CD4-positive, alpha-beta T cell (primary cell): ENCODE data around the gene PUS7. TPM values are rescaled to one million over a fixed set of nuclear protein-coding genes. Genes with fewer than 3 reads are reported as not detected.

ENCODE experiments used
- ATAC-seq: fragments of 200-7000 bp; cut with Tn5 transposase; one replicate; pipeline ENCODE4 v1.10.0; 2022; ENCODE audit warnings: mild to moderate bottlenecking; ENCODE audit not compliant: poor library complexity
- CTCF ChIA-PET: fragments of 350-600 bp; sonication (Branson Sonifier 250); formaldehyde crosslinking; loops from one replicate; lab custom pipeline; 2021; ENCODE audit warnings: antibody characterized with exemption, inconsistent platforms; lab: Charles Lee
- POLR2A ChIA-PET: fragments of 350-600 bp; sonication (Branson Sonifier 250); formaldehyde crosslinking; loops from one replicate; lab custom pipeline; 2021; ENCODE audit warnings: antibody characterized with exemption, inconsistent platforms; lab: Charles Lee
- DNase-seq, 14 experiments: peaks; one replicate each; pipeline ENCODE4 v3.0.0-alpha.2; 2013 to 2020; ENCODE audit warnings: mixed read lengths in 2 of 14
- H3K27ac ChIP-seq, 2 donors: one replicate each; pipeline versions ENCODE4 v1.5.1 to v1.7.0; 2013; ENCODE audit warnings: low read length in 2 of 2, low read depth in 1 of 2, mild to moderate bottlenecking in 1 of 2
- H3K27me3 ChIP-seq, 2 experiments: 1 replicate in 1 of 2; 2 replicates in 1 of 2; pipeline versions ENCODE4 v1.6.1 to v1.7.0; 2013; ENCODE audit warnings: low read length in 2 of 2, control low read depth in 1 of 2, mild to moderate bottlenecking in 1 of 2, moderate library complexity in 1 of 2; ENCODE audit not compliant: insufficient read depth in 2 of 2, control insufficient read depth in 1 of 2
- H3K36me3 ChIP-seq: one replicate; pipeline ENCODE4 v1.6.1; 2013; ENCODE audit warnings: low read length, control low read depth; ENCODE audit not compliant: insufficient read depth
- H3K4me1 ChIP-seq: one replicate; pipeline ENCODE4 v1.6.1; 2013; ENCODE audit warnings: low read length, control low read depth; ENCODE audit not compliant: insufficient read depth
- H3K4me3 ChIP-seq: one replicate; pipeline ENCODE4 v1.5.1; 2013; ENCODE audit warnings: mild to moderate bottlenecking, low read length, moderate library complexity
- H3K9me3 ChIP-seq, 2 experiments: 1 replicate in 1 of 2; 2 replicates in 1 of 2; pipeline versions ENCODE4 v1.6.1 to v1.7.0; 2013; ENCODE audit warnings: low read length in 2 of 2, mild to moderate bottlenecking in 2 of 2, control low read depth in 1 of 2, moderate library complexity in 1 of 2; ENCODE audit not compliant: control insufficient read depth in 1 of 2, insufficient read depth in 1 of 2
- H3K27ac Mint-ChIP-seq: one replicate; pipeline ENCODE4 v1.8.0; 2020; ENCODE audit warnings: mixed read lengths
- H3K27me3 Mint-ChIP-seq: one replicate; pipeline ENCODE4 v1.8.0; 2021; ENCODE audit warnings: mixed read lengths
- H3K36me3 Mint-ChIP-seq: one replicate; pipeline ENCODE4 v1.8.0; 2021; ENCODE audit warnings: low read depth, mixed read lengths
- H3K4me1 Mint-ChIP-seq: one replicate; pipeline ENCODE4 v1.8.0; 2021; ENCODE audit warnings: low read depth, mixed read lengths
- H3K4me3 Mint-ChIP-seq: one replicate; pipeline ENCODE4 v1.8.0; 2020; ENCODE audit warnings: mild to moderate bottlenecking, mixed read lengths
- H3K9me3 Mint-ChIP-seq: one replicate; pipeline ENCODE4 v1.8.0; 2020; ENCODE audit warnings: mixed read lengths
- intact Hi-C, 2 experiments: fragments of 100-400 bp; cut with DNase I in 1 of 2; cut with micrococcal nuclease in 1 of 2; formaldehyde crosslinking; loops; one replicate each; pipeline versions ENCODE4 v1.15.1 to v1.9.0; 2023 to 2025; cut with DNase I, micrococcal nuclease
- total RNA-seq, 174 experiments: library from RNA in 2 of 174; stranded (reverse) in 2 of 174; gene quantifications; one replicate each; pipeline ENCODE4 v1.2.3 and lab custom pipeline; 2021 to 2026
- TF ChIP-seq, protein P1 (sequence below): fragments of 200-600 bp; IDR thresholded peaks from one replicate; pipeline ENCODE4 v1.8.0; 2022; ENCODE audit warnings: antibody characterized with exemption, mild to moderate bottlenecking

The PUS7 gene
- total RNA-seq, 2 experiments from 2014 or later, result 2.7 TPM

GRCh38 chr7:105565190-105565589 lies 43.1 kb upstream of the PUS7 start:
- H3K4me1 Mint-ChIP-seq, result no peaks in the 10 kb centered on the region
- intact Hi-C loops, result no loop called here
- ATAC-seq (no peak), DNase-seq (no peak)
- H3K36me3 Mint-ChIP-seq, result peaks cover 75% of the 10 kb centered on the region
- H3K9me3 Mint-ChIP-seq, result no peaks in the 10 kb centered on the region
- no peak overlapping the region for H3K27ac Mint-ChIP-seq
- TF ChIP-seq, protein P1, sequence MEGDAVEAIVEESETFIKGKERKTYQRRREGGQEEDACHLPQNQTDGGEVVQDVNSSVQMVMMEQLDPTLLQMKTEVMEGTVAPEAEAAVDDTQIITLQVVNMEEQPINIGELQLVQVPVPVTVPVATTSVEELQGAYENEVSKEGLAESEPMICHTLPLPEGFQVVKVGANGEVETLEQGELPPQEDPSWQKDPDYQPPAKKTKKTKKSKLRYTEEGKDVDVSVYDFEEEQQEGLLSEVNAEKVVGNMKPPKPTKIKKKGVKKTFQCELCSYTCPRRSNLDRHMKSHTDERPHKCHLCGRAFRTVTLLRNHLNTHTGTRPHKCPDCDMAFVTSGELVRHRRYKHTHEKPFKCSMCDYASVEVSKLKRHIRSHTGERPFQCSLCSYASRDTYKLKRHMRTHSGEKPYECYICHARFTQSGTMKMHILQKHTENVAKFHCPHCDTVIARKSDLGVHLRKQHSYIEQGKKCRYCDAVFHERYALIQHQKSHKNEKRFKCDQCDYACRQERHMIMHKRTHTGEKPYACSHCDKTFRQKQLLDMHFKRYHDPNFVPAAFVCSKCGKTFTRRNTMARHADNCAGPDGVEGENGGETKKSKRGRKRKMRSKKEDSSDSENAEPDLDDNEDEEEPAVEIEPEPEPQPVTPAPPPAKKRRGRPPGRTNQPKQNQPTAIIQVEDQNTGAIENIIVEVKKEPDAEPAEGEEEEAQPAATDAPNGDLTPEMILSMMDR, result no peak
- H3K4me3 ChIP-seq, result no peak overlapping the region
- H3K27me3 Mint-ChIP-seq, result no peaks in the 10 kb centered on the region
- no peak overlapping the region for H3K27ac ChIP-seq
- H3K4me1 ChIP-seq, result no peaks in the 10 kb centered on the region
- CTCF ChIA-PET, result no interaction called here
- POLR2A ChIA-PET, result no interaction called here
- H3K4me3 Mint-ChIP-seq, result no peak overlapping the region
- peaks cover 74% of the 10 kb centered on the region for H3K36me3 ChIP-seq
- H3K9me3 ChIP-seq, result no peaks in the 10 kb centered on the region
- H3K27me3 ChIP-seq, result no peaks in the 10 kb centered on the region

DNA sequence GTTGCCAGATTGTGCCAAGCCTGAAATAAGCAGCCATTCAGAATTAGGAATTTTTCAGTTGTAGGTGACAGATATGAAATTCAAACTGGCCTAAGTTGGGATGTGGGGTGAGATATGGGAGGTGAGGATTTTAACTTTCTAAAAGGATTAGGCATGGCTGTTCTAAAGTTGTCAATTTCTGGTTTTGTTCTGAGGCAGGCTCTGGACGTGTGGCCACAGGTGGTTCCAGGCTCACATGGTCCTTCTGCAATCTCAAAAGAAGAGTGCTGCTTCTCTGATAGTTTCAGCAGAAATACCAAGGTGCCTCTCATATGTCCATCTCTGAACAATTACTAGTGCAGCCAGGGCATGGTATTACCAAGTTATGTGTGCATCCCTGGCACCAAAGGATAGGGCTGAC lies 37.9 kb upstream of the PUS7 start:
- Histone ChIP-seq H3K36me3 (peaks cover 52% of the 10 kb centered on the region), H3K27me3 (no peaks in the 10 kb centered on the region), H3K9me3 (no peaks in the 10 kb centered on the region), H3K4me3 (no peak overlapping the region), H3K4me1 (no peaks in the 10 kb centered on the region), H3K27ac (no peak overlapping the region)
- intact Hi-C loops, result no loop called here
- POLR2A ChIA-PET, result no interaction called here
- TF ChIP-seq, protein P1, result no peak
- CTCF ChIA-PET, result no interaction called here
- no peaks in the 10 kb centered on the region for H3K4me1 Mint-ChIP-seq
- ATAC-seq (no peak), DNase-seq (no peak)
- no peak overlapping the region for H3K27ac Mint-ChIP-seq
- no peak overlapping the region for H3K4me3 Mint-ChIP-seq
- peaks cover 68% of the 10 kb centered on the region for H3K36me3 Mint-ChIP-seq
- H3K27me3 Mint-ChIP-seq, result no peaks in the 10 kb centered on the region
- no peaks in the 10 kb centered on the region for H3K9me3 Mint-ChIP-seq

- CTCF ChIA-PET, result no interaction called here
- intact Hi-C loops, result loop anchor here in 1 of 2 experiments (10.0 kb wide), 1 partner anchor 496 kb away; no protein-coding TSS in a partner anchor
- H3K4me1 Mint-ChIP-seq, result peaks cover 17% of the 10 kb centered on the region
Measured at GRCh38 chr7:105538339-105538738, 16.3 kb upstream of the PUS7 start.

More at GRCh38 chr7:105538339-105538738, 16.3 kb upstream of the PUS7 start:
- H3K36me3 Mint-ChIP-seq, result peaks cover 54% of the 10 kb centered on the region
- Histone ChIP-seq H3K4me3 (no peak overlapping the region), H3K9me3 (no peaks in the 10 kb centered on the region), H3K27me3 (no peaks in the 10 kb centered on the region), H3K27ac (no peak overlapping the region), H3K36me3 (peaks cover 72% of the 10 kb centered on the region), H3K4me1 (peaks cover 12% of the 10 kb centered on the region)
- POLR2A ChIA-PET, result no interaction called here
- H3K4me3 Mint-ChIP-seq, result no peak overlapping the region
- no peaks in the 10 kb centered on the region for H3K9me3 Mint-ChIP-seq
- no peak overlapping the region for H3K27ac Mint-ChIP-seq
- ATAC-seq (no peak), DNase-seq (no peak)
- TF ChIP-seq, protein P1, result no peak
- no peaks in the 10 kb centered on the region for H3K27me3 Mint-ChIP-seq
